Tibial nerve (tissue), 4 donors: ENCODE results near the gene KCNC2. TPM values are rescaled to one million over a fixed set of nuclear protein-coding genes. Genes with fewer than 3 reads are reported as not detected.

Experiments used
- DNase-seq, 2 donors: peaks; one replicate each; pipeline ENCODE4 v3.0.0-alpha.2; 2019; ENCODE audit warnings: low spot score in 2 of 2
- H3K27ac ChIP-seq, 4 donors: fragments of 200-600 bp; sonication (generic) in 3 of 4; one replicate each; pipeline ENCODE4 v1.5.1; 2017 to 2019; ENCODE audit warnings: mild to moderate bottlenecking in 1 of 4
- H3K27me3 ChIP-seq, 2 donors: fragments of 200-600 bp; sonication (generic) in 1 of 2; one replicate each; pipeline versions ENCODE4 v1.5.1 to v1.6.0; 2017 to 2019
- H3K36me3 ChIP-seq, 3 donors: fragments of 200-600 bp; sonication (generic); one replicate each; pipeline ENCODE4 v1.5.1; 2018 to 2019
- H3K4me1 ChIP-seq, 4 donors: fragments of 200-600 bp; sonication (generic) in 3 of 4; one replicate each; pipeline ENCODE4 v1.5.1; 2017 to 2019
- H3K4me3 ChIP-seq, 4 donors: fragments of 200-600 bp; sonication (generic) in 3 of 4; one replicate each; pipeline ENCODE4 v1.5.1; 2017 to 2019; ENCODE audit warnings: mild to moderate bottlenecking in 1 of 4, moderate library complexity in 1 of 4
- H3K9me3 ChIP-seq, 4 donors: fragments of 200-600 bp; sonication (generic) in 3 of 4; one replicate each; pipeline ENCODE4 v1.5.1; 2017 to 2019
- CTCF ChIP-seq, 5 experiments: fragments of 200-600 bp in 3 of 5; fragments of 450-650 bp in 2 of 5; sonication (generic) in 3 of 5; IDR thresholded peaks; one replicate each; pipeline ENCODE4 v1.5.1; 2016 to 2019; ENCODE audit warnings: antibody characterized with exemption in 5 of 5, mild to moderate bottlenecking in 3 of 5, moderate library complexity in 2 of 5
- EP300 ChIP-seq, 2 donors: sonication (generic); formaldehyde crosslinking; IDR thresholded peaks; one replicate each; pipeline ENCODE4 v1.6.1; 2017; ENCODE audit warnings: antibody characterized with exemption in 2 of 2, mild to moderate bottlenecking in 1 of 2
- POLR2A ChIP-seq, 2 donors: fragments of 450-650 bp; IDR thresholded peaks; one replicate each; pipeline ENCODE4 v1.6.1; 2017; ENCODE audit warnings: antibody characterized with exemption in 2 of 2, mild to moderate bottlenecking in 2 of 2, moderate library complexity in 2 of 2
- WGBS, 2 donors: methylation state at CpG; one replicate each; pipeline ENCODE4 v1.1.5; 2018; 5-methylcytosine and 5-hydroxymethylcytosine counted together
- total RNA-seq, 4 donors: library from RNA; depleted of rRNA; stranded (reverse); fragments of >200 nt; gene quantifications; one replicate each; pipeline ENCODE4 v1.1.0, GENCODE V29; 2016

The KCNC2 gene
- total RNA-seq, 4 donors from 2014 or later, result 0.30 to 1.5 TPM; not detected in 2

GRCh38 chr12:75205558-75205957, 4.1 kb downstream of the KCNC2 start:
- H3K4me1 ChIP-seq, result peaks cover 0 to 19% (median 0%) of the 10 kb centered on the region in 4 donors
- H3K27ac ChIP-seq, result no peak overlapping the region
- no peaks in the 10 kb centered on the region for H3K36me3 ChIP-seq
- WGBS, 2 donors, result 74 to 76% methylated on average over 1 of the region's 1 CpG
- no peaks in the 10 kb centered on the region for H3K9me3 ChIP-seq
- H3K4me3 ChIP-seq, result no peak overlapping the region
- DNase-seq, result no peak
- TF ChIP-seq CTCF (IDR thresholded peaks at IDR 0.05) (no peak), POLR2A (IDR thresholded peaks at IDR 0.05) (no peak), EP300 (IDR thresholded peaks at IDR 0.05) (no peak)
- peaks cover 0 to 42% of the 10 kb centered on the region in 2 donors for H3K27me3 ChIP-seq

DNA sequence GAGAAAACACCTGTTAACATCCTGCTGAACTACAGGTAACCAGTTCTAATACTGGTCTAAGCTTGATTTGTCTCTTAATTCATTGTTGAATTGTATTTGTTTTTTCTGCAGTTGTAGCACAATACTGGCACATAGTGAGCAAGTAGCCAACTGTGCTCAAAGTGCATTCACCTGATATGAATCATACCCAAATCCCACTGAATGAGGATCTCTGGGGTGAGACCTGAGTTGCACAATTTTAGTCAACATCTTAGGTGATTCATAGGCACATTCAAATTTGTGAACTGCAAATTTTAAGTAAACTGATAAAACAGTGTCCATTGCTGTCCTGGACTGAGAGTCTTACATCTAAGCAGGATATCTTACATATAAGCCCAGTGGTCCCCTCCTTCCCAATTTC, 12.8 kb downstream of the KCNC2 start:
- TF ChIP-seq POLR2A (IDR thresholded peaks at IDR 0.05), result no peak
- no peak for TF ChIP-seq EP300 (IDR thresholded peaks at IDR 0.05)
- TF ChIP-seq CTCF (IDR thresholded peaks at IDR 0.05), result no peak
- no peak overlapping the region for H3K27ac ChIP-seq

DNA sequence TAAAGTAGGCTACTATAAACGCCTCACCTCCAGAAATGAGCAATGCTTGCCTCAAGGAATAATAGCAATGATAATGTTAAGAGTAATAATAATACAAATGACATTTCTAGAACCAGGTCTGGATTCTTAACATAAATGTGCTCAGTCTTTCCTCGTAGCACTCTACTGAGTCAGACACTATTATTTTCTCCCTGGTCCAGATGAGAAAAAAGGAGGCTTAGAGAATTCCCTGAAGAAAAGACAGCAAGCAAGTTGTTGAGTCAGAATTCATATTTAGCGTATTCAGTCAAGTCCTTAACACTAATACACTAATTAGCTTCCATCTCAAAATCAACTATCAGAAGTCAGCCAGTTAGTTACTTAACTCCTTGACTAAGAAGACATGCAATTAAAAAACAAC, 13.2 kb downstream of the KCNC2 start:
- no peak for DNase-seq
- Histone ChIP-seq H3K9me3 (no peaks in the 10 kb centered on the region), H3K27ac (no peak overlapping the region), H3K36me3 (no peaks in the 10 kb centered on the region), H3K4me1 (no peaks in the 10 kb centered on the region), H3K27me3 (no peaks in the 10 kb centered on the region), H3K4me3 (no peak overlapping the region)
- TF ChIP-seq EP300 (IDR thresholded peaks at IDR 0.05) (no peak), POLR2A (IDR thresholded peaks at IDR 0.05) (no peak), CTCF (IDR thresholded peaks at IDR 0.05) (no peak)
- 78 to 82% methylated on average over 3 of the region's 3 CpGs for WGBS, 2 donors

More for the DNA sequence above, 12.8 kb downstream of the KCNC2 start:
- Histone ChIP-seq H3K27me3 (no peaks in the 10 kb centered on the region), H3K9me3 (no peaks in the 10 kb centered on the region), H3K4me1 (no peaks in the 10 kb centered on the region), H3K36me3 (no peaks in the 10 kb centered on the region), H3K4me3 (no peak overlapping the region)
- no peak for DNase-seq

DNA sequence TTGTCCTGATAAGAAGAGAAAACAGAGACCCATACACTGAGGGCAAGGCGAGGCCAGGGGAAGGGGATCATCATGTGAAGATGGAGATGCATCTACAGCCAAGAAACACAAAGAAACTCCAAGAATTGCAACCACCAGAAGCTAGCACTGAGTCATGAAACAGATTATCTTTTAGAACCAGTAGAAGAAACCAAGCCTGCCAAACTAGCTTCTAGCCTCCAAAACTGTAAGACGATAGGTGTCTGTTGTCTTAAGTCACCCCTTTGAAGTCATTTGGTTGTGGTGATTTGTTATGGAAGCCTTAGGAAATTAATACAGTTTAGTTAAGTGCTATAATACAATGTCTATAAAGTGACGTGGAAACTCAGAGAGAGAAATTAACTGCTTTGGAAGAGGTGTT, 15.4 kb downstream of the KCNC2 start:
- Histone ChIP-seq H3K4me3 (no peak overlapping the region), H3K27me3 (no peaks in the 10 kb centered on the region), H3K36me3 (no peaks in the 10 kb centered on the region), H3K27ac (no peak overlapping the region), H3K4me1 (no peaks in the 10 kb centered on the region), H3K9me3 (no peaks in the 10 kb centered on the region)
- DNase-seq, result no peak
- TF ChIP-seq POLR2A (IDR thresholded peaks at IDR 0.05), result no peak
- no peak for TF ChIP-seq EP300 (IDR thresholded peaks at IDR 0.05)
- no peak for TF ChIP-seq CTCF (IDR thresholded peaks at IDR 0.05)
- WGBS, 2 donors, result 82% methylated on average over 3 of the region's 3 CpGs

- Histone ChIP-seq H3K27me3 (no peaks in the 10 kb centered on the region), H3K4me3 (no peak overlapping the region), H3K27ac (no peak overlapping the region), H3K9me3 (no peaks in the 10 kb centered on the region), H3K36me3 (no peaks in the 10 kb centered on the region), H3K4me1 (no peaks in the 10 kb centered on the region)
- no peak for TF ChIP-seq CTCF (IDR thresholded peaks at IDR 0.05)
- no peak for TF ChIP-seq POLR2A (IDR thresholded peaks at IDR 0.05)
- no peak for TF ChIP-seq EP300 (IDR thresholded peaks at IDR 0.05)
- no peak for DNase-seq
- 78 to 91% methylated on average over 9 of the region's 9 CpGs for WGBS, 2 donors
These were observed 17.4 kb downstream of the KCNC2 start for GRCh38 chr12:75192196-75192595.
